ENCODE results near the gene DACT3.
"Not testable (repeated sequence)": the region's sequence is repeated elsewhere in the genome, so short reads cannot be mapped to it uniquely, and the experiment has no call there.

The DACT3 gene

GRCh38 chr19:46629546-46630025 lies 31.4 kb downstream of the DACT3 start:
- H3K4me3 Mint-ChIP-seq = no peak overlapping the region
- H3K27ac Mint-ChIP-seq = peak overlapping the region; percentile 18
- no peak for ATAC-seq
- H3K36me3 Mint-ChIP-seq = peaks cover 25% of the 10 kb centered on the region
- H3K9me3 Mint-ChIP-seq = no peaks in the 10 kb centered on the region
- peaks cover 61% of the 10 kb centered on the region for H3K4me1 Mint-ChIP-seq
- H3K27me3 Mint-ChIP-seq = no peaks in the 10 kb centered on the region

GRCh38 chr19:46628970-46629369 lies 32.0 kb downstream of the DACT3 start:
- peaks cover 66% of the 10 kb centered on the region for H3K4me1 Mint-ChIP-seq
- not testable (repeated sequence) for ATAC-seq, H3K9me3 Mint-ChIP-seq, H3K4me3 Mint-ChIP-seq, H3K27me3 Mint-ChIP-seq
- peak overlapping the region; percentile 70 for H3K27ac Mint-ChIP-seq
- peaks cover 32% of the 10 kb centered on the region for H3K36me3 Mint-ChIP-seq

GRCh38 chr19:46626446-46626845 lies 34.5 kb downstream of the DACT3 start:
- Mint-ChIP-seq H3K4me3 (no peak overlapping the region), H3K36me3 (peaks cover 35% of the 10 kb centered on the region), H3K4me1 (peaks cover 65% of the 10 kb centered on the region), H3K27me3 (no peaks in the 10 kb centered on the region), H3K27ac (peak overlapping the region; percentile 86), H3K9me3 (no peaks in the 10 kb centered on the region)
- no peak for ATAC-seq

- H3K27ac Mint-ChIP-seq = peak overlapping the region; percentile 86
- ATAC-seq = no peak
- no peak overlapping the region for H3K4me3 Mint-ChIP-seq
- H3K4me1 Mint-ChIP-seq = peaks cover 69% of the 10 kb centered on the region
- peaks cover 38% of the 10 kb centered on the region for H3K36me3 Mint-ChIP-seq
- H3K9me3 Mint-ChIP-seq = no peaks in the 10 kb centered on the region
- no peaks in the 10 kb centered on the region for H3K27me3 Mint-ChIP-seq
These were observed 35.3 kb downstream of the DACT3 start for GRCh38 chr19:46625731-46626130.

GRCh38 chr19:46624958-46625661 lies 35.9 kb downstream of the DACT3 start, which contains the start of gene PTGIR:
PTGIR (minus strand) TSS chr19:46625089; CDS start chr19:46624225, 864 bp downstream.
- Mint-ChIP-seq H3K27me3 (no peaks in the 10 kb centered on the region), H3K4me3 (peak within 1 kb of the TSS; percentile 90), H3K4me1 (peaks cover 74% of the 10 kb centered on the region), H3K9me3 (no peaks in the 10 kb centered on the region), H3K27ac (peak within 1 kb of the TSS; percentile 86), H3K36me3 (peaks cover 45% of the 10 kb centered on the region)
- peak; percentile 57 for ATAC-seq

- H3K36me3 Mint-ChIP-seq = peaks cover 55% of the 10 kb centered on the region
- H3K9me3 Mint-ChIP-seq = no peaks in the 10 kb centered on the region
- no peaks in the 10 kb centered on the region for H3K27me3 Mint-ChIP-seq
- H3K27ac Mint-ChIP-seq = peak overlapping the region; percentile 86
- no peak for ATAC-seq
- peaks cover 79% of the 10 kb centered on the region for H3K4me1 Mint-ChIP-seq
- H3K4me3 Mint-ChIP-seq = peak overlapping the region; percentile 90
These were observed 37.0 kb downstream of the DACT3 start for GRCh38 chr19:46623915-46624502.

GRCh38 chr19:46622118-46622446 lies 38.9 kb downstream of the DACT3 start:
- Mint-ChIP-seq H3K36me3 (peaks cover 55% of the 10 kb centered on the region), H3K27me3 (no peaks in the 10 kb centered on the region), H3K4me3 (peak overlapping the region; percentile 89), H3K27ac (peak overlapping the region; percentile 95), H3K9me3 (no peaks in the 10 kb centered on the region), H3K4me1 (peaks cover 81% of the 10 kb centered on the region)
- ATAC-seq = no peak

- Mint-ChIP-seq H3K4me1 (peaks cover 81% of the 10 kb centered on the region), H3K36me3 (peaks cover 55% of the 10 kb centered on the region), H3K27me3 (no peaks in the 10 kb centered on the region), H3K27ac (peak overlapping the region; percentile 95), H3K9me3 (no peaks in the 10 kb centered on the region), H3K4me3 (peak overlapping the region; percentile 89)
- no peak for ATAC-seq
These were observed 39.5 kb downstream of the DACT3 start for GRCh38 chr19:46621191-46622117.

- Mint-ChIP-seq H3K4me1 (peaks cover 79% of the 10 kb centered on the region), H3K36me3 (peaks cover 55% of the 10 kb centered on the region), H3K27me3 (no peaks in the 10 kb centered on the region), H3K4me3 (peak overlapping the region; percentile 89), H3K9me3 (no peaks in the 10 kb centered on the region), H3K27ac (peak overlapping the region; percentile 95)
- ATAC-seq = no peak
These were observed 40.3 kb downstream of the DACT3 start for GRCh38 chr19:46620716-46621115.

- Mint-ChIP-seq H3K4me3 (peak overlapping the region; percentile 89), H3K4me1 (peaks cover 77% of the 10 kb centered on the region), H3K27me3 (no peaks in the 10 kb centered on the region), H3K27ac (peak overlapping the region; percentile 95), H3K36me3 (peaks cover 55% of the 10 kb centered on the region), H3K9me3 (no peaks in the 10 kb centered on the region)
- ATAC-seq = no peak
These were observed 40.7 kb downstream of the DACT3 start for GRCh38 chr19:46620267-46620666.

GRCh38 chr19:46618670-46619231 lies 42.2 kb downstream of the DACT3 start:
- peaks cover 43% of the 10 kb centered on the region for H3K36me3 Mint-ChIP-seq
- H3K27ac Mint-ChIP-seq = peak overlapping the region; percentile 95
- ATAC-seq = peak; percentile 78

GRCh38 chr19:46617601-46618000 lies 43.4 kb downstream of the DACT3 start:
- no peak for ATAC-seq
- Mint-ChIP-seq H3K36me3 (peaks cover 36% of the 10 kb centered on the region), H3K9me3 (no peaks in the 10 kb centered on the region), H3K27ac (peak overlapping the region; percentile 95), H3K4me3 (no peak overlapping the region), H3K27me3 (no peaks in the 10 kb centered on the region), H3K4me1 (peaks cover 74% of the 10 kb centered on the region)

More at GRCh38 chr19:46618670-46619231, 42.2 kb downstream of the DACT3 start:
- Mint-ChIP-seq H3K9me3 (no peaks in the 10 kb centered on the region), H3K4me1 (peaks cover 72% of the 10 kb centered on the region), H3K27me3 (no peaks in the 10 kb centered on the region), H3K4me3 (peak overlapping the region; percentile 89)

GRCh38 chr19:46616631-46617322 lies 44.2 kb downstream of the DACT3 start:
- no peaks in the 10 kb centered on the region for H3K27me3 Mint-ChIP-seq
- H3K27ac Mint-ChIP-seq = peak overlapping the region; percentile 95
- H3K4me3 Mint-ChIP-seq = peak overlapping the region; percentile 54
- H3K36me3 Mint-ChIP-seq = peaks cover 27% of the 10 kb centered on the region
- H3K4me1 Mint-ChIP-seq = peaks cover 74% of the 10 kb centered on the region
- ATAC-seq = no peak
- H3K9me3 Mint-ChIP-seq = no peaks in the 10 kb centered on the region

- H3K4me1 Mint-ChIP-seq = peaks cover 74% of the 10 kb centered on the region
- H3K9me3 Mint-ChIP-seq = no peaks in the 10 kb centered on the region
- H3K4me3 Mint-ChIP-seq = no peak overlapping the region
- peak overlapping the region; percentile 95 for H3K27ac Mint-ChIP-seq
- peaks cover 27% of the 10 kb centered on the region for H3K36me3 Mint-ChIP-seq
- H3K27me3 Mint-ChIP-seq = no peaks in the 10 kb centered on the region
- ATAC-seq = no peak
These were observed 45.0 kb downstream of the DACT3 start for GRCh38 chr19:46615966-46616365.
